Activated naive CD8-positive, alpha-beta T cell treated with anti-CD3 and anti-CD28 coated beads, Interleukin-2, amount 50 U/mL, for 16 hours (primary cell): ENCODE measurements around the gene INTS15.

Experiments used
- DNase-seq: peaks from one replicate; pipeline ENCODE4 v3.0.0-alpha.2; 2020; ENCODE audit warnings: low read depth, low spot score

The INTS15 gene

GRCh38 chr7:6656413-6656812, 66.6 kb downstream of the INTS15 start:
- no peak for DNase-seq
